ENCODE data around the gene PTX3.

The PTX3 gene

GRCh38 chr3:157398598-157398997, 38.1 kb upstream of the PTX3 start:
- Histone ChIP-seq H3K79me1 (ENCODE audit: low read depth, low read length) (no peaks in the 10 kb centered on the region), H2BK5ac (ENCODE audit: low read length) (no peak overlapping the region), H2BK15ac (ENCODE audit: low read length) (no peak overlapping the region), H4K8ac (ENCODE audit: low read depth, low read length) (no peak overlapping the region), H2AFZ (ENCODE audit: low read length) (no peak overlapping the region), H3K36me3 (replicated peaks in 1 of 2; ENCODE audit: control insufficient read depth in 2 of 2, insufficient read depth in 2 of 2, low read length in 2 of 2) (no peaks in the 10 kb centered on the region), H2BK120ac (ENCODE audit: low read depth, low read length) (no peak overlapping the region), H2BK12ac (ENCODE audit: low read length) (no peak overlapping the region), H3K9ac (ENCODE audit: low read depth, low read length, poor library complexity) (no peak overlapping the region), H3K27me3 (ENCODE audit: control insufficient read depth in 3 of 3, insufficient read depth in 3 of 3, low read depth in 1 of 3, low read length in 3 of 3) (no peaks in the 10 kb centered on the region), H3K18ac (ENCODE audit: low read length) (no peak overlapping the region), H4K91ac (ENCODE audit: low read depth, low read length, poor library complexity) (no peak overlapping the region), H3K9me3 (replicated peaks in 1 of 2; ENCODE audit: control insufficient read depth in 2 of 2, insufficient read depth in 1 of 2, low read depth in 1 of 2, low read length in 2 of 2) (no peaks in the 10 kb centered on the region), H3K4me2 (ENCODE audit: insufficient read depth, low read length, poor library complexity, severe bottlenecking) (no peak overlapping the region), H3K14ac (ENCODE audit: low read length) (no peak overlapping the region), H2AK5ac (ENCODE audit: low read depth, low read length) (no peak overlapping the region), H3K4ac (ENCODE audit: low read length) (no peak overlapping the region), H3K4me3 (ENCODE audit: low read length in 2 of 2) (no peak overlapping the region), H3K27ac (replicated peaks; ENCODE audit: low read length) (no peak overlapping the region), H3K23ac (ENCODE audit: low read depth, low read length, poor library complexity) (no peak overlapping the region), H3K4me1 (ENCODE audit: control insufficient read depth in 2 of 2, insufficient read depth in 1 of 2, low read depth in 1 of 2, low read length in 2 of 2) (peaks cover 0 to 2% of the 10 kb centered on the region in 2 donors)
- no peak for DNase-seq (ENCODE audit: low spot score)
- no CpG with 5 or more reads among the region's 3 CpGs for WGBS, 2 donors (ENCODE audit: extremely low coverage in 2 of 2, insufficient read length in 2 of 2, insufficient replicate concordance in 1 of 2)

GRCh38 chr3:157404381-157404780, 32.3 kb upstream of the PTX3 start:
- no CpG with 5 or more reads among the region's 1 CpG for WGBS, 2 donors (ENCODE audit: extremely low coverage in 2 of 2, insufficient read length in 2 of 2, insufficient replicate concordance in 1 of 2)
- no peak overlapping the region for H3K27ac ChIP-seq (replicated peaks; ENCODE audit: low read length)
- H3K23ac ChIP-seq (ENCODE audit: low read depth, low read length, poor library complexity), result no peak overlapping the region

DNA sequence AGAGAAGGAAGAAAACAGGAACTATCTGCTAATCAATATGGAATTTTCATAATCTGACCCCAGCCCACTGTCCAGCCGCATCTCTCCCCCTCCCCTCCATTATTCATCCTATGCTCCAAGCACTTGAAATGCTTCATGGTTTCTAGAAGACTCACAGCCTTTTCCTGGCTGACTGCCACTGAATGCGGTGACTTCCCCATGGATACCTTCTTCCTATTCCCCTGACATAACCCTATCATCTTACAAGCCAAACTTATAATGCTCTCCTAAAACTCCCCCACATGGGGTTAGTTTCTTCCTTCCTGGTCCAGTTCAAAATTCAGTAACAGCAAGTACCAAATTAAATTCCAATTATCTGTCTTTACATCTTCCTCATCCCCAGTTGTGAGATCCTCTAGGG, 31.2 kb upstream of the PTX3 start:
- no peak for DNase-seq (ENCODE audit: low spot score)
- H2BK12ac ChIP-seq (ENCODE audit: low read length), result no peak overlapping the region
- H2BK15ac ChIP-seq (ENCODE audit: low read length), result no peak overlapping the region
- peaks cover 0 to 2% of the 10 kb centered on the region in 2 donors for H3K4me1 ChIP-seq (ENCODE audit: control insufficient read depth in 2 of 2, insufficient read depth in 1 of 2, low read depth in 1 of 2, low read length in 2 of 2)
- H3K4ac ChIP-seq (ENCODE audit: low read length), result no peak overlapping the region
- no peak overlapping the region for H3K23ac ChIP-seq (ENCODE audit: low read depth, low read length, poor library complexity)
- no peak overlapping the region for H3K4me2 ChIP-seq (ENCODE audit: insufficient read depth, low read length, poor library complexity, severe bottlenecking)
- no peaks in the 10 kb centered on the region for H3K36me3 ChIP-seq (replicated peaks in 1 of 2; ENCODE audit: control insufficient read depth in 2 of 2, insufficient read depth in 2 of 2, low read length in 2 of 2)
- no peak overlapping the region for H2BK5ac ChIP-seq (ENCODE audit: low read length)
- H2BK120ac ChIP-seq (ENCODE audit: low read depth, low read length), result no peak overlapping the region
- no peak overlapping the region for H2AFZ ChIP-seq (ENCODE audit: low read length)
- no CpG with 5 or more reads among the region's 2 CpGs for WGBS, 2 donors (ENCODE audit: extremely low coverage in 2 of 2, insufficient read length in 2 of 2, insufficient replicate concordance in 1 of 2)
- no peak overlapping the region for H2AK5ac ChIP-seq (ENCODE audit: low read depth, low read length)
- no peak overlapping the region for H3K9ac ChIP-seq (ENCODE audit: low read depth, low read length, poor library complexity)
- H4K91ac ChIP-seq (ENCODE audit: low read depth, low read length, poor library complexity), result no peak overlapping the region
- no peak overlapping the region for H3K27ac ChIP-seq (replicated peaks; ENCODE audit: low read length)
- H3K27me3 ChIP-seq (ENCODE audit: control insufficient read depth in 3 of 3, insufficient read depth in 3 of 3, low read depth in 1 of 3, low read length in 3 of 3), result no peaks in the 10 kb centered on the region
- H3K4me3 ChIP-seq (ENCODE audit: low read length in 2 of 2), result no peak overlapping the region
- H3K14ac ChIP-seq (ENCODE audit: low read length), result no peak overlapping the region
- H3K79me1 ChIP-seq (ENCODE audit: low read depth, low read length), result no peaks in the 10 kb centered on the region
- H3K18ac ChIP-seq (ENCODE audit: low read length), result no peak overlapping the region
- H4K8ac ChIP-seq (ENCODE audit: low read depth, low read length), result no peak overlapping the region
- H3K9me3 ChIP-seq (replicated peaks in 1 of 2; ENCODE audit: control insufficient read depth in 2 of 2, insufficient read depth in 1 of 2, low read depth in 1 of 2, low read length in 2 of 2), result no peaks in the 10 kb centered on the region

More at GRCh38 chr3:157404381-157404780, 32.3 kb upstream of the PTX3 start:
- no peak for DNase-seq (ENCODE audit: low spot score)
- H3K27me3 ChIP-seq (ENCODE audit: control insufficient read depth in 3 of 3, insufficient read depth in 3 of 3, low read depth in 1 of 3, low read length in 3 of 3), result no peaks in the 10 kb centered on the region
- H2BK15ac ChIP-seq (ENCODE audit: low read length), result no peak overlapping the region
- no peak overlapping the region for H3K4me2 ChIP-seq (ENCODE audit: insufficient read depth, low read length, poor library complexity, severe bottlenecking)
- H2BK120ac ChIP-seq (ENCODE audit: low read depth, low read length), result no peak overlapping the region
- no peak overlapping the region for H4K91ac ChIP-seq (ENCODE audit: low read depth, low read length, poor library complexity)
- H4K8ac ChIP-seq (ENCODE audit: low read depth, low read length), result no peak overlapping the region
- no peak overlapping the region for H2AFZ ChIP-seq (ENCODE audit: low read length)
- H3K79me1 ChIP-seq (ENCODE audit: low read depth, low read length), result no peaks in the 10 kb centered on the region
- H3K9me3 ChIP-seq (replicated peaks in 1 of 2; ENCODE audit: control insufficient read depth in 2 of 2, insufficient read depth in 1 of 2, low read depth in 1 of 2, low read length in 2 of 2), result no peaks in the 10 kb centered on the region
- no peak overlapping the region for H3K9ac ChIP-seq (ENCODE audit: low read depth, low read length, poor library complexity)
- H3K14ac ChIP-seq (ENCODE audit: low read length), result no peak overlapping the region
- H2AK5ac ChIP-seq (ENCODE audit: low read depth, low read length), result no peak overlapping the region
- H3K4me3 ChIP-seq (ENCODE audit: low read length in 2 of 2), result no peak overlapping the region
- H3K36me3 ChIP-seq (replicated peaks in 1 of 2; ENCODE audit: control insufficient read depth in 2 of 2, insufficient read depth in 2 of 2, low read length in 2 of 2), result no peaks in the 10 kb centered on the region
- H2BK5ac ChIP-seq (ENCODE audit: low read length), result no peak overlapping the region
- no peak overlapping the region for H3K18ac ChIP-seq (ENCODE audit: low read length)
- peaks cover 0 to 2% of the 10 kb centered on the region in 2 donors for H3K4me1 ChIP-seq (ENCODE audit: control insufficient read depth in 2 of 2, insufficient read depth in 1 of 2, low read depth in 1 of 2, low read length in 2 of 2)
- no peak overlapping the region for H2BK12ac ChIP-seq (ENCODE audit: low read length)
- H3K4ac ChIP-seq (ENCODE audit: low read length), result no peak overlapping the region

GRCh38 chr3:157406394-157406793, 30.3 kb upstream of the PTX3 start:
- DNase-seq (ENCODE audit: low spot score), result no peak

More at GRCh38 chr3:157406394-157406793, 30.3 kb upstream of the PTX3 start:
- Histone ChIP-seq H3K18ac (ENCODE audit: low read length) (no peak overlapping the region), H3K36me3 (replicated peaks in 1 of 2; ENCODE audit: control insufficient read depth in 2 of 2, insufficient read depth in 2 of 2, low read length in 2 of 2) (no peaks in the 10 kb centered on the region), H2BK12ac (ENCODE audit: low read length) (no peak overlapping the region), H3K14ac (ENCODE audit: low read length) (no peak overlapping the region), H3K23ac (ENCODE audit: low read depth, low read length, poor library complexity) (no peak overlapping the region), H3K27ac (replicated peaks; ENCODE audit: low read length) (no peak overlapping the region), H2BK120ac (ENCODE audit: low read depth, low read length) (no peak overlapping the region), H2AFZ (ENCODE audit: low read length) (no peak overlapping the region), H3K4me3 (ENCODE audit: low read length in 2 of 2) (no peak overlapping the region), H3K9me3 (replicated peaks in 1 of 2; ENCODE audit: control insufficient read depth in 2 of 2, insufficient read depth in 1 of 2, low read depth in 1 of 2, low read length in 2 of 2) (no peaks in the 10 kb centered on the region), H3K4me2 (ENCODE audit: insufficient read depth, low read length, poor library complexity, severe bottlenecking) (no peak overlapping the region), H3K79me1 (ENCODE audit: low read depth, low read length) (no peaks in the 10 kb centered on the region), H2BK5ac (ENCODE audit: low read length) (no peak overlapping the region), H3K4me1 (ENCODE audit: control insufficient read depth in 2 of 2, insufficient read depth in 1 of 2, low read depth in 1 of 2, low read length in 2 of 2) (no peaks in the 10 kb centered on the region), H4K91ac (ENCODE audit: low read depth, low read length, poor library complexity) (no peak overlapping the region), H2BK15ac (ENCODE audit: low read length) (no peak overlapping the region), H3K4ac (ENCODE audit: low read length) (no peak overlapping the region), H3K27me3 (ENCODE audit: control insufficient read depth in 3 of 3, insufficient read depth in 3 of 3, low read depth in 1 of 3, low read length in 3 of 3) (no peaks in the 10 kb centered on the region), H2AK5ac (ENCODE audit: low read depth, low read length) (no peak overlapping the region), H4K8ac (ENCODE audit: low read depth, low read length) (no peak overlapping the region), H3K9ac (ENCODE audit: low read depth, low read length, poor library complexity) (no peak overlapping the region)
- WGBS, 2 donors (ENCODE audit: extremely low coverage in 2 of 2, insufficient read length in 2 of 2, insufficient replicate concordance in 1 of 2), result no CpG with 5 or more reads among the region's 5 CpGs

Measured in neuronal stem cell (in vitro differentiated cells).